K562 (cell line): ENCODE measurements around the gene CHN2. TPM values are rescaled to one million over a fixed set of nuclear protein-coding genes. Genes with fewer than 3 reads are reported as not detected.

ENCODE experiments used
- ATAC-seq: fragments of 200-7000 bp; cut with Tn5 transposase; 3 replicates; pipeline ENCODE4 v1.9.1; 2020; ENCODE audit warnings: moderate library complexity
- BruUV-seq: library from RNA; stranded (reverse); fragments of 400-500 nt; replicated peaks from 2 replicates; lab custom pipeline; 2021; lab: Mats Ljungman, UMichigan
- CTCF ChIA-PET: fragments of 300-600 bp; formaldehyde crosslinking; extraction: SDS; loops from one replicate; lab custom pipeline; 2021; ENCODE audit warnings: low intra/inter-chr PET ratio; lab: Yijun Ruan, JAX
- POLR2A ChIA-PET: fragments of 300-600, 350-650 bp; sonication (Branson Sonifier 250); formaldehyde crosslinking; extraction: SDS; loops from one replicate; lab custom pipeline; 2021; ENCODE audit warnings: antibody characterized with exemption, inconsistent platforms; lab: Yijun Ruan, JAX
- DNase-seq, 4 experiments: peaks; one replicate each; pipeline versions ENCODE4 v3.0.0 to v3.0.0-alpha.2; 2011 to 2018; ENCODE audit warnings: low spot score in 3 of 4, mixed read lengths in 3 of 4; ENCODE audit errors: extremely low read depth in 1 of 4
- FAIRE-seq: peaks from 2 replicates; lab custom pipeline; 2011; peaks lifted over from hg19 to GRCh38; lab: Jason Lieb, UNC
- H2AFZ ChIP-seq: 2 replicates; pipeline ENCODE4 v1.6.0; 2011; ENCODE audit warnings: low read depth, low read length, control low read depth, inconsistent platforms
- H3K27ac ChIP-seq: fragments of 200-600 bp; 3 replicates; pipeline ENCODE4 v1.8.0; 2011; ENCODE audit warnings: low read depth, mild to moderate bottlenecking, control low read depth, inconsistent platforms, low read length, moderate library complexity, mixed read lengths; ENCODE audit errors: extremely low read depth
- H3K27me3 ChIP-seq, 2 experiments: fragments of 300-600 bp in 1 of 2; 2 replicates in 1 of 2; 3 replicates in 1 of 2; pipeline versions ENCODE4 v1.6.0 to v1.8.0; 2011; ENCODE audit warnings: inconsistent platforms in 2 of 2, low read length in 2 of 2, mild to moderate bottlenecking in 1 of 2, mixed read lengths in 1 of 2, moderate library complexity in 1 of 2; ENCODE audit not compliant: control insufficient read depth in 2 of 2, insufficient read depth in 2 of 2
- H3K36me3 ChIP-seq: fragments of 300-600 bp; 3 replicates; pipeline ENCODE4 v1.8.0; 2011; ENCODE audit warnings: mild to moderate bottlenecking, low read length, inconsistent platforms; ENCODE audit not compliant: control insufficient read depth, insufficient read depth
- H3K4me1 ChIP-seq, 2 experiments: fragments of 200-600 bp in 1 of 2; replicated peaks in 1 of 2; 2 replicates in 1 of 2; 3 replicates in 1 of 2; pipeline versions ENCODE4 v1.5.1 to v1.8.0; 2011; ENCODE audit warnings: inconsistent platforms in 2 of 2, low read length in 2 of 2, mild to moderate bottlenecking in 1 of 2, mixed read lengths in 1 of 2, moderate library complexity in 1 of 2; ENCODE audit not compliant: control insufficient read depth in 2 of 2, insufficient read depth in 2 of 2
- H3K4me2 ChIP-seq: 2 replicates; pipeline ENCODE4 v1.6.1; 2011; ENCODE audit warnings: low read length, control low read depth, inconsistent platforms, mixed read lengths; ENCODE audit not compliant: insufficient read depth
- H3K4me3 ChIP-seq: fragments of 200-600 bp; sonication (generic), shearing (Covaris generic); 2 replicates; pipeline ENCODE4 v1.5.1; 2016; ENCODE audit warnings: control low read depth, inconsistent platforms
- H3K79me2 ChIP-seq: fragments of 200-600 bp; 3 replicates; pipeline ENCODE4 v1.8.0; 2011; ENCODE audit warnings: low read length, inconsistent platforms; ENCODE audit not compliant: control insufficient read depth, insufficient read depth
- H3K9ac ChIP-seq, 2 experiments: 2 replicates each; pipeline versions ENCODE4 v1.6.0 to v1.6.1; 2011; ENCODE audit warnings: low read depth in 2 of 2, low read length in 2 of 2, control low read depth in 1 of 2, inconsistent platforms in 1 of 2, mild to moderate bottlenecking in 1 of 2, mixed read lengths in 1 of 2; ENCODE audit not compliant: insufficient read depth in 1 of 2
- H3K9me1 ChIP-seq: one replicate; pipeline ENCODE4 v1.6.0; 2011; ENCODE audit warnings: inconsistent platforms, mild to moderate bottlenecking, low read length, moderate library complexity; ENCODE audit not compliant: control insufficient read depth, insufficient read depth
- H3K9me3 ChIP-seq: replicated peaks from 2 replicates; pipeline ENCODE4 v1.5.1; 2011; ENCODE audit warnings: low read depth, low read length, inconsistent platforms; ENCODE audit not compliant: control insufficient read depth, insufficient read depth
- H4K20me1 ChIP-seq: replicated peaks from 2 replicates; pipeline ENCODE4 v1.6.1; 2011; ENCODE audit warnings: low read length, inconsistent platforms, mixed read lengths; ENCODE audit not compliant: control insufficient read depth, insufficient read depth
- ATF3 ChIP-seq, 2 experiments: fragments of 450-650 bp in 1 of 2; sonication (generic) in 1 of 2; formaldehyde crosslinking in 1 of 2; IDR thresholded peaks in 1 of 2; conservative IDR thresholded peaks in 1 of 2; 2 replicates each; pipeline versions ENCODE4 v1.6.1 to v1.8.1; 2016 to 2023; ENCODE audit warnings: mild to moderate bottlenecking in 2 of 2, moderate library complexity in 2 of 2, inconsistent platforms in 1 of 2, missing genetic modification reagents in 1 of 2
- CEBPB ChIP-seq: fragments of 450-650 bp; IDR thresholded peaks from 2 replicates; pipeline ENCODE4 v1.6.1; 2016; ENCODE audit warnings: missing genetic modification characterization, missing compliant biosample characterization
- CEBPG ChIP-seq, 3 experiments: fragments of 200-800 bp in 1 of 3; sonication (Bioruptor generic) in 1 of 3; sonication (generic) in 1 of 3; formaldehyde crosslinking in 1 of 3; IDR thresholded peaks in 2 of 3; conservative IDR thresholded peaks in 1 of 3; 2 replicates each; pipeline versions ENCODE4 v1.6.1 to v1.8.0; 2016 to 2022; ENCODE audit warnings: missing compliant biosample characterization in 2 of 3, missing genetic modification characterization in 2 of 3, mild to moderate bottlenecking in 1 of 3, missing genetic modification reagents in 1 of 3
- SIN3B ChIP-seq: fragments of 450-650 bp; IDR thresholded peaks from 2 replicates; pipeline ENCODE4 v1.6.1; 2017; ENCODE audit warnings: low read depth, mild to moderate bottlenecking, moderate library complexity
- ZNF277 ChIP-seq: fragments of 250-450 bp; sonication (Bioruptor Pico); IDR thresholded peaks from 2 replicates; pipeline ENCODE4 v1.8.0; 2022; ENCODE audit warnings: inconsistent platforms, mild to moderate bottlenecking, moderate library complexity, borderline replicate concordance
- ZNF395 ChIP-seq: fragments of 200-800 bp; sonication (Bioruptor generic); IDR thresholded peaks from 2 replicates; pipeline ENCODE4 v1.6.1; 2017; ENCODE audit warnings: missing genetic modification characterization, missing compliant biosample characterization
- WGBS: fragments of 100-300 bp; shearing (Covaris generic); methylation state at CpG from one replicate; pipeline ENCODE4 v1.1.6; 2016; ENCODE audit warnings: low coverage, mixed read lengths; ENCODE audit not compliant: insufficient coverage; ENCODE audit errors: missing lambda C conversion rate; 5-methylcytosine and 5-hydroxymethylcytosine counted together
- in situ Hi-C: fragments of 300-500 bp; cut with MboI; formaldehyde crosslinking; loops from 4 replicates; pipeline ENCODE4 v1.15.0; 2018; ENCODE audit warnings: inconsistent platforms, mixed read lengths
- intact Hi-C: fragments of 100-400 bp; cut with micrococcal nuclease; formaldehyde crosslinking; loops from 2 replicates; pipeline ENCODE4 v1.14.2; 2022
- polyA plus RNA-seq, 8 experiments: library from polyadenylated mRNA; depleted of rRNA in 4 of 8; stranded (reverse) in 5 of 8; unstranded in 3 of 8; fragments of >200 nt; fragmentation: Nextera tagmentation in 2 of 8; fragmentation: Illumina TruSeq in 1 of 8; extraction: Ambion mirVana in 2 of 8; extraction: Trizol in 1 of 8; gene quantifications; 2 replicates each; pipeline versions ENCODE4 v1.2.1 to v1.2.3, GENCODE V29; 2011 to 2014; ENCODE audit warnings: inconsistent platforms in 1 of 8, missing spikeins in 1 of 8
- total RNA-seq, 7 experiments: library from RNA; depleted of rRNA in 6 of 7; stranded (reverse); fragments of >200 nt in 6 of 7; fragmentation: Illumina TruSeq in 2 of 7; extraction: Trizol in 2 of 7; gene quantifications; 2 replicates each; pipeline versions ENCODE4 v1.2.1 to v1.2.3, GENCODE V29; 2011 to 2021; ENCODE audit warnings: low replicate concordance in 1 of 7

Gene CHN2
- total and polyA plus RNA-seq, 9 of the 15 experiments (the other 6 are each of a cell fraction or from before 2014, with no cell fraction given), result 0.12 to 2.1 (median 0.31) TPM; not detected in 1

- no peak overlapping the region for H3K4me2 ChIP-seq
- FAIRE-seq (no peak), DNase-seq (no peak)
Measured at GRCh38 chr7:29375641-29376562, 181.3 kb downstream of the CHN2 start.

More at GRCh38 chr7:29375641-29376562, 181.3 kb downstream of the CHN2 start:
- POLR2A ChIA-PET, result no interaction called here
- Histone ChIP-seq H3K27ac (no peak overlapping the region), H2AFZ (no peak overlapping the region), H3K79me2 (no peaks in the 10 kb centered on the region), H3K27me3 (no peaks in the 10 kb centered on the region), H3K36me3 (no peaks in the 10 kb centered on the region), H3K4me3 (no peak overlapping the region), H3K9me3 (no peaks in the 10 kb centered on the region), H4K20me1 (no peaks in the 10 kb centered on the region), H3K4me1 (no peaks in the 10 kb centered on the region), H3K9ac (no peak overlapping the region), H3K9me1 (no peaks in the 10 kb centered on the region)
- WGBS, result 4% methylated on average over 7 of the region's 7 CpGs
- in situ Hi-C loops, result no loop called here
- CTCF ChIA-PET, result no interaction called here
- ATAC-seq, result no peak
- intact Hi-C loops, result no loop called here
- no peak for TF ChIP-seq ZNF395 (CRISPR knock-in tag)
- TF ChIP-seq SIN3B, result no peak
- TF ChIP-seq CEBPB (tag), result peak; percentile 45; the same call in 1 of the 2 replicates
- no peak for TF ChIP-seq ZNF277
- TF ChIP-seq CEBPG (CRISPR knock-in tag; IDR thresholded peaks at IDR 0.05), result no peak
- TF ChIP-seq CEBPG (tag; conservative IDR thresholded peaks at IDR 0.05 in 1 of 2, IDR thresholded peaks at IDR 0.05 in 1 of 2), result peak; percentile 61 to 74
- peak; percentile 50; the same call in 1 of the 2 replicates for TF ChIP-seq ATF3 (IDR thresholded peaks at IDR 0.05)
- no peak for TF ChIP-seq ATF3 (CRISPR knock-in tag; conservative IDR thresholded peaks at IDR 0.05)
- no TSS peak for BruUV-seq
